GM21825 (cell line): ENCODE data around the gene KRT72.

Experiments
- ATAC-seq: cut with Tn5 transposase; IDR thresholded peaks from one replicate; pipeline ENCODE4 v1.9.1; 2021; ENCODE audit warnings: mild to moderate bottlenecking, moderate library complexity; ENCODE audit not compliant: unreplicated experiment

KRT72 gene

GRCh38 chr12:52630599-52631200 lies 29.4 kb upstream of the KRT72 start:
- no peak for ATAC-seq

GRCh38 chr12:52630008-52630500 lies 28.8 kb upstream of the KRT72 start:
- no peak for ATAC-seq

- ATAC-seq: no peak
Measured at GRCh38 chr12:52629281-52630007, 28.2 kb upstream of the KRT72 start.

- no peak for ATAC-seq
Measured at GRCh38 chr12:52628841-52629240, 27.6 kb upstream of the KRT72 start.

GRCh38 chr12:52628111-52628507 lies 26.8 kb upstream of the KRT72 start:
- ATAC-seq: no peak

GRCh38 chr12:52627395-52628110 lies 26.3 kb upstream of the KRT72 start:
- no peak for ATAC-seq

- no peak for ATAC-seq
Measured at GRCh38 chr12:52622349-52622748, 21.1 kb upstream of the KRT72 start.

GRCh38 chr12:52618866-52619265 lies 17.6 kb upstream of the KRT72 start:
- no peak for ATAC-seq

GRCh38 chr12:52618216-52618615 lies 17.0 kb upstream of the KRT72 start, which contains the start of gene KRT73:
TSS of gene KRT73 (minus strand) at chr12:52618559. CDS start at chr12:52618524, 35 bp downstream.
- ATAC-seq: no peak

GRCh38 chr12:52617403-52617785 lies 16.1 kb upstream of the KRT72 start:
- no peak for ATAC-seq

- ATAC-seq: no peak
Measured at GRCh38 chr12:52616680-52617402, 15.6 kb upstream of the KRT72 start.

- ATAC-seq: no peak
Measured at GRCh38 chr12:52615912-52616311, 14.6 kb upstream of the KRT72 start.

GRCh38 chr12:52615208-52615868 lies 14.1 kb upstream of the KRT72 start:
- ATAC-seq: no peak

GRCh38 chr12:52614381-52615207 lies 13.3 kb upstream of the KRT72 start:
- ATAC-seq: no peak

- ATAC-seq: no peak
Measured at GRCh38 chr12:52613384-52614030, 12.2 kb upstream of the KRT72 start.

- ATAC-seq: no peak
Measured at GRCh38 chr12:52612431-52613383, 11.4 kb upstream of the KRT72 start.

- ATAC-seq: no peak
Measured at GRCh38 chr12:52611080-52611468, 9.8 kb upstream of the KRT72 start.
